ENCODE results near the gene BAZ1A.
"Not testable (repeated sequence)": the region's sequence is repeated elsewhere in the genome, so short reads cannot be mapped to it uniquely, and the experiment has no call there.

DNA sequence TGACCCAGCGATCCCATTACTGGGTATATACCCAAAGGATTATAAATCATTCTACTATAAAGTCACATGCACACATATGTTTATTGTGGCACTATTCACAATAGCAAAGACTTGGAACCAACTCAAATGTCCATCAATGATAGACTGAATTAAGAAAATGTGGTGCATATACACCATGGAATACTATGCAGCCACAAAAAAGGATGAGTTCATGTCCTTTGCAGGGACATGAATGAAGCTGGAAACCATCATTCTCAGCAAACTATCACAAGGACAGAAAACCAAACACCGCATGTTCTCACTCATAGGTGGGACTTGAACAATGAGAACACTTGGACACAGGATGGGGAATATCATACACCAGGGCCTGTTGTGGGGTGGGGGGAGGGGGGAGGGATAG is 76.3 kb downstream of the BAZ1A start:
- TF ChIP-seq, protein P1, sequence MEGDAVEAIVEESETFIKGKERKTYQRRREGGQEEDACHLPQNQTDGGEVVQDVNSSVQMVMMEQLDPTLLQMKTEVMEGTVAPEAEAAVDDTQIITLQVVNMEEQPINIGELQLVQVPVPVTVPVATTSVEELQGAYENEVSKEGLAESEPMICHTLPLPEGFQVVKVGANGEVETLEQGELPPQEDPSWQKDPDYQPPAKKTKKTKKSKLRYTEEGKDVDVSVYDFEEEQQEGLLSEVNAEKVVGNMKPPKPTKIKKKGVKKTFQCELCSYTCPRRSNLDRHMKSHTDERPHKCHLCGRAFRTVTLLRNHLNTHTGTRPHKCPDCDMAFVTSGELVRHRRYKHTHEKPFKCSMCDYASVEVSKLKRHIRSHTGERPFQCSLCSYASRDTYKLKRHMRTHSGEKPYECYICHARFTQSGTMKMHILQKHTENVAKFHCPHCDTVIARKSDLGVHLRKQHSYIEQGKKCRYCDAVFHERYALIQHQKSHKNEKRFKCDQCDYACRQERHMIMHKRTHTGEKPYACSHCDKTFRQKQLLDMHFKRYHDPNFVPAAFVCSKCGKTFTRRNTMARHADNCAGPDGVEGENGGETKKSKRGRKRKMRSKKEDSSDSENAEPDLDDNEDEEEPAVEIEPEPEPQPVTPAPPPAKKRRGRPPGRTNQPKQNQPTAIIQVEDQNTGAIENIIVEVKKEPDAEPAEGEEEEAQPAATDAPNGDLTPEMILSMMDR (IDR thresholded peaks at IDR 0.05; ENCODE audit: low read depth, low read length, missing input control): not testable (repeated sequence)
- not testable (repeated sequence) for TF ChIP-seq TAF1 (conservative IDR thresholded peaks at IDR 0.05); YY1 (IDR thresholded peaks at IDR 0.05); JUND (IDR thresholded peaks at IDR 0.05); RAD21 (IDR thresholded peaks at IDR 0.05); SP1 (IDR thresholded peaks at IDR 0.05)
- TF ChIP-seq, protein P2, sequence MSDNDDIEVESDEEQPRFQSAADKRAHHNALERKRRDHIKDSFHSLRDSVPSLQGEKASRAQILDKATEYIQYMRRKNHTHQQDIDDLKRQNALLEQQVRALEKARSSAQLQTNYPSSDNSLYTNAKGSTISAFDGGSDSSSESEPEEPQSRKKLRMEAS (IDR thresholded peaks at IDR 0.05): not testable (repeated sequence)

Measured in liver (tissue), 3 donors.